ENCODE measurements around the gene MADCAM1. TPM values are rescaled to one million over a fixed set of nuclear protein-coding genes. Genes with fewer than 3 reads are reported as not detected.
A peak's percentile ranks its signal among the peaks of the same experiment; 100 is the strongest.

MADCAM1 gene
- total RNA-seq, 3 donors from 2014 or later (not counting 1 experiment from before 2014, with no cell fraction given), result 0.43 to 0.54 TPM; not detected in 1

DNA sequence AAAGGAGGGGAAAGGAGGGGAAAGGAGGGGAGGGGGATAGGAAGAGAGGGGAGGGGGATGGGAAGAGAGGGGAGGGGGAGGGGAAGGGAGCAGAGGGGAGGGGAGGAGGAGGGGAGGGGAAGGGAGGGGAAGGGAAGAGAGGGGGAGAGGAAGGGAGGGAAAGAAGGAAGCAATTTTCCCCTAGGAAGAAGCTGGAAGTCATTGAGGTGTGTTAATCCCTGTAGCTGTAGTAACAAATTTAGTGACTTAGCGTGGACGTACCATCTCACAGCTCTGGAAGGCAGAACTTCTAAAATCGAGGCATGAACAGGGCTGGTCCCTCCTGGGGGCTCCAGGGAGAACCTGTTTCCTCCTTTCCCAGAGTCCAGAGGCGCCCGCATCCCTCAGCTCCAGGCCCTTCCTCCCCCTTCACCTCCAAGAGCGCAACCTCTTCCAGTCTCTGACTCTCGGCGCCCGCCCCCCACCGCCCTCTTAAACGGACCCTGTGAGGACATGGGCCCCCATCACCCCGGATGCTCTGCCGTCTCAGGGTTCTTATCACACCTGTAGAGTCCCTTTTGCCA is 29.7 kb downstream of the MADCAM1 start:
- H3K4me3 ChIP-seq (ENCODE audit: low read length), result no peak overlapping the region
- TF ChIP-seq, protein P1, sequence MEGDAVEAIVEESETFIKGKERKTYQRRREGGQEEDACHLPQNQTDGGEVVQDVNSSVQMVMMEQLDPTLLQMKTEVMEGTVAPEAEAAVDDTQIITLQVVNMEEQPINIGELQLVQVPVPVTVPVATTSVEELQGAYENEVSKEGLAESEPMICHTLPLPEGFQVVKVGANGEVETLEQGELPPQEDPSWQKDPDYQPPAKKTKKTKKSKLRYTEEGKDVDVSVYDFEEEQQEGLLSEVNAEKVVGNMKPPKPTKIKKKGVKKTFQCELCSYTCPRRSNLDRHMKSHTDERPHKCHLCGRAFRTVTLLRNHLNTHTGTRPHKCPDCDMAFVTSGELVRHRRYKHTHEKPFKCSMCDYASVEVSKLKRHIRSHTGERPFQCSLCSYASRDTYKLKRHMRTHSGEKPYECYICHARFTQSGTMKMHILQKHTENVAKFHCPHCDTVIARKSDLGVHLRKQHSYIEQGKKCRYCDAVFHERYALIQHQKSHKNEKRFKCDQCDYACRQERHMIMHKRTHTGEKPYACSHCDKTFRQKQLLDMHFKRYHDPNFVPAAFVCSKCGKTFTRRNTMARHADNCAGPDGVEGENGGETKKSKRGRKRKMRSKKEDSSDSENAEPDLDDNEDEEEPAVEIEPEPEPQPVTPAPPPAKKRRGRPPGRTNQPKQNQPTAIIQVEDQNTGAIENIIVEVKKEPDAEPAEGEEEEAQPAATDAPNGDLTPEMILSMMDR (IDR thresholded peaks at IDR 0.05), result no peak
- no peaks in the 10 kb centered on the region for H3K27me3 ChIP-seq (ENCODE audit: control insufficient read depth, insufficient read depth, low read length)
- Mint-ChIP-seq H3K36me3 (no peaks in the 10 kb centered on the region), H3K9me3 (no peaks in the 10 kb centered on the region), H3K27ac (no peak overlapping the region), H3K27me3 (ENCODE audit: low read depth in 2 of 2) (no peaks in the 10 kb centered on the region), H3K4me3 (no peak overlapping the region), H3K4me1 (peaks cover 0 to 6% of the 10 kb centered on the region in 2 donors)
- ATAC-seq, result no peak
- peaks cover 8% of the 10 kb centered on the region for H3K4me1 ChIP-seq (ENCODE audit: control insufficient read depth, insufficient read depth, low read length)
- H3K9me3 ChIP-seq (ENCODE audit: control insufficient read depth, insufficient read depth, low read length), result no peaks in the 10 kb centered on the region
- H3K27ac ChIP-seq (ENCODE audit: low read length), result no peak overlapping the region
- 81% methylated on average over 13 of the region's 13 CpGs for WGBS (ENCODE audit: insufficient coverage)
- no peak for DNase-seq
- intact Hi-C loops (cut with micrococcal nuclease), result no loop called here
- H3K36me3 ChIP-seq (ENCODE audit: control insufficient read depth, insufficient read depth, low read length), result no peaks in the 10 kb centered on the region

GRCh38 chr19:530134-531008 is 34.1 kb downstream of the MADCAM1 start:
- Histone ChIP-seq H3K4me3 (ENCODE audit: low read length) (peak overlapping the region; percentile 78), H3K9me3 (ENCODE audit: control insufficient read depth, insufficient read depth, low read length) (no peaks in the 10 kb centered on the region), H3K27me3 (ENCODE audit: control insufficient read depth, insufficient read depth, low read length) (no peaks in the 10 kb centered on the region), H3K4me1 (ENCODE audit: control insufficient read depth, insufficient read depth, low read length) (peaks cover 35% of the 10 kb centered on the region), H3K36me3 (ENCODE audit: control insufficient read depth, insufficient read depth, low read length) (no peaks in the 10 kb centered on the region), H3K27ac (ENCODE audit: low read length) (peak overlapping the region; percentile 79)
- Mint-ChIP-seq H3K36me3 (no peaks in the 10 kb centered on the region), H3K27me3 (ENCODE audit: low read depth in 2 of 2) (no peaks in the 10 kb centered on the region), H3K9me3 (no peaks in the 10 kb centered on the region), H3K27ac (peak overlapping the region; percentile 54 to 69), H3K4me1 (peaks cover 12 to 20% of the 10 kb centered on the region in 2 donors), H3K4me3 (peak overlapping the region; percentile 83)
- intact Hi-C loops (cut with micrococcal nuclease), result loop anchor here (5.0 kb wide), 1 partner anchor 42 kb away; the partner anchor contains the start of gene BSG
- ATAC-seq (no peak), DNase-seq (no peak)
- TF ChIP-seq, protein P1 (IDR thresholded peaks at IDR 0.05), result no peak
- WGBS (ENCODE audit: insufficient coverage), result 72% methylated on average over 38 of the region's 38 CpGs

- under 1% methylated on average over 103 of the region's 103 CpGs for WGBS (ENCODE audit: insufficient coverage)
- no peaks in the 10 kb centered on the region for H3K36me3 Mint-ChIP-seq
- peaks cover 36% of the 10 kb centered on the region for H3K4me1 ChIP-seq (ENCODE audit: control insufficient read depth, insufficient read depth, low read length)
Observed at GRCh38 chr19:531009-531752, 34.9 kb downstream of the MADCAM1 start.

More at GRCh38 chr19:531009-531752, 34.9 kb downstream of the MADCAM1 start:
- TF ChIP-seq, protein P1 (IDR thresholded peaks at IDR 0.05), result no peak
- no peaks in the 10 kb centered on the region for H3K27me3 ChIP-seq (ENCODE audit: control insufficient read depth, insufficient read depth, low read length)
- no peaks in the 10 kb centered on the region for H3K27me3 Mint-ChIP-seq (ENCODE audit: low read depth in 2 of 2)
- H3K4me1 Mint-ChIP-seq, result peaks cover 12 to 18% of the 10 kb centered on the region in 2 donors
- H3K9me3 ChIP-seq (ENCODE audit: control insufficient read depth, insufficient read depth, low read length), result no peaks in the 10 kb centered on the region
- H3K36me3 ChIP-seq (ENCODE audit: control insufficient read depth, insufficient read depth, low read length), result peaks cover 6% of the 10 kb centered on the region
- no peaks in the 10 kb centered on the region for H3K9me3 Mint-ChIP-seq
- intact Hi-C loops (cut with micrococcal nuclease), result loop anchor here (5.0 kb wide), 1 partner anchor 41 kb away; the partner anchor contains the start of gene BSG
- peak overlapping the region; percentile 78 for H3K4me3 ChIP-seq (ENCODE audit: low read length)
- ATAC-seq (peak; percentile 73 to 87 (median 77)), DNase-seq (peak; percentile 95 to 98)
- H3K27ac Mint-ChIP-seq, result peak overlapping the region; percentile 54 to 89
- peak overlapping the region; percentile 79 for H3K27ac ChIP-seq (ENCODE audit: low read length)
- peak overlapping the region; percentile 83 for H3K4me3 Mint-ChIP-seq

Measured in natural killer cell (primary cell).